Measurements from ENCODE around the gene METTL17.

Gene METTL17

DNA sequence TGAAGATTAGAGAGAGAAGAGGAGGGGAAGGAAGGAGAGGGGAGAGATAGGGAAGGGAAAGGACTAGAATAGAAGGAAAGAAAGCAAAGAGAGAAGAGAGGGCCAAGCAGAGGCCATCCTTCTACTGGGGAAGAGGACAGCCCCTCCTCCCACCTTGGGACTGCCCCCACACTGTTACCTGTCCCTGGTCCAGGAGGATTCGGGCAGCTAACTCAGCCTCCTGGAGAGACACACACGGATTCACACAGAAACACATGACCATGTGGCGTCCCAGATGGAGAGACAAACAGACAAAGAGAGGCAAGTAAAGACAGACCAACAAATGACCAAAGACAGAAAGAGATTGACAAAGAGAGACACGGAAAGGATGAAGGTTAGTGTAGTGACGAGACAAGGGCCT lies 32.9 kb downstream of the METTL17 start:
- no peak for TF ChIP-seq ZFX (IDR thresholded peaks at IDR 0.05; ENCODE audit: borderline replicate concordance)
- TF ChIP-seq CTCF (IDR thresholded peaks at IDR 0.05) = no peak
- H3K27ac ChIP-seq = no peak overlapping the region

DNA sequence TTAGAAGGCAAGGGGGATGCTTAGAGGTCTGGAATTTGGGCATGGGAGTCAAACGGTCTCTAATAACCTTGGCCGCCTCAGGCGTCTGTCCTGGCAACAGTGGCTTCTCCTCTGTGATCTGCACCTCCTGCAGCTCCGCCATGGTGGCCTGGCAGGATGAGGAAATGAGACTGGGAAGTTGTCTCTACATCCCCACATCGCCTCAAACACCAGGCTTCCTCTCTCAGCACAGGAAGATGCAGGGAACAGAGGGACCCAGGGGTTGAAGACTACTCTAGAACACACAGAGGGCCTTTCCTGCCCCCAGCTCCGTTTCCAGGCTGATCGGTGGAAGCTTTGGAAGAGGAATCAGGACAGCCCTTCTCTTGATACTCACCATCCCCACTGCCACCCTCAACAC lies 33.4 kb downstream of the METTL17 start:
- no peak overlapping the region for H3K27ac ChIP-seq
- TF ChIP-seq CTCF (IDR thresholded peaks at IDR 0.05) (no peak), ZFX (IDR thresholded peaks at IDR 0.05; ENCODE audit: borderline replicate concordance) (no peak)

DNA sequence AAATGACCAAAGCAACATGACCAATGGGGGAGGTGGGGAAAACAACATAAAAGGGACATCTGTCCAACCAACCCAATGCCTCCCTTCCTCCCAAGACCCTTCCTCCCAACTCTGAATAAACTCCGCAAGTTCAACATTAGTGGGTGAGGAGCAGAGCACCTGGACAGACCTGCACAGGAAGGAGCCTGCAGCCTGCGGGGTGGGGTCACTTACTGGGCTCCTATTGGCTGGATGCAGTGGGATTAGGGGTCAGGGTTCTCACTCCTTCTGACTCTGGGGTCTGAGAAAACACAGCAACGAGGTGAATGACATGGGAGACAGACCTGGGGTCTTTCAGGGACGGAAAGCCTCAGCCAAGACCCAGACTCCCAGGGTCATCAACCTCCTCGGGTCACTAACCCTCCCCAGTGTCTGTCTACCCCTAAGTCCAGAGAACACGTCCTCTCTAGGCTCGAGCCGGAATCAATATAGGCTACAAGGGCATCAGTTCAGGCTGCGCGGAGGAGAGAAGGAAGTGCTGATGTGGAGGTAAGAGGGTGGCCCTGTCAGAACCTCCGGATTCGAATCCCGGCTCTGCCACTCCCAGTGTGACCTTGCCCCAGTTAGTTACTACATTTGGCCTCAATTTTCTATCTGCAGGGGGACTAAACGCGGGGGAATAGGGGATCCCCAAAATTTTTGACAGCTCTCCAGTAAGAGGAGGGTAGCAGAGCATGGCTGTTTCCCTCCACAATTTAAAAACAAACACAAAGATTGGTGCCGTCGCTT lies 34.2 kb downstream of the METTL17 start:
- H3K27ac ChIP-seq = 0 out of 2 replicates have a peak overlapping the region, but pooled peaks have one; percentile 34
- TF ChIP-seq ZFX (IDR thresholded peaks at IDR 0.05; ENCODE audit: borderline replicate concordance) = no peak
- TF ChIP-seq CTCF (IDR thresholded peaks at IDR 0.05) = no peak

DNA sequence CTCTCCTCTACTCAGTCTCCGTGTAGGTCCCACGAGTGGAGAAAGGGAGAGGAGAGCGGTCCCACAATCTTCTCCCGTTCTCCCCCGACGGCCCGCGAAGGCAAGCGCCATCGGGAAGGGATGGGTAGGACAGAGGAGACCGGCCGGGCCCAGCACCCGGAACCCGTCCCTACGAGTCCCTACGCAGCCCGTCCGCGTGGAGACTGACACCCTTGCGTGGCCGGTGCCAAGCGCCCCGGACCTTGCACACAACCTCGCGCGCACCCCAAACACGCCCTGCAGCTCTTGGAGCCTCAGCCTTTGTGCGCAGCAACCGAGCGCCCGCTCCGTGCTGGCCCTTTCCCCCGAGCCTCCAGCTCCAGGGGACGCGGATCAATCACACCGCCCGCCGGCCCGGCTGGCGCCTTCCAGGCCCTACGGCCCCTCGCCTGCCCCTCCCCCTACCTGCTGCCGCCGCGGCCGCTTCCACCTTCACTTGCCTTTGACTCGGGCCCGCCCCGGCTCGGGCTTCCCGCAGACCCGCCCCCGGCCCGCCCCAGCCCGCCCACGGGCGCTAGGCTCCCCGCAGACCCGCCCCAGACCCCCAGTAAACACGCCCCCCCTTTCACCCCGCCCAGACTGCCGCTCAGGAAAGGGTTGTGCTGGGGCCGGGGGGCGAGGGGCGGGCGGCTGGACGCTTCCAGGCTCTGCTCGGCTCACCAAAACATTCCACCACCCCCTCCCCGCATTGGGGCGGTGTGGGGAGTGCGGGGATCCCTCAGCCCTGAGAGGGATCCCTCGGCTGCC lies 35.0 kb downstream of the METTL17 start, which contains the start of gene NDRG2:
NDRG2 (minus strand) TSS at position 477 of the 786 bp plus-strand sequence. CDS start 1,746 bp downstream, outside the sequence.
- TF ChIP-seq CTCF (IDR thresholded peaks at IDR 0.05) = no peak
- TF ChIP-seq ZFX (IDR thresholded peaks at IDR 0.05; ENCODE audit: borderline replicate concordance) = no peak
- H3K27ac ChIP-seq = 0 out of 2 replicates have a peak within 1 kb of the TSS, but pooled peaks have one; percentile 34

DNA sequence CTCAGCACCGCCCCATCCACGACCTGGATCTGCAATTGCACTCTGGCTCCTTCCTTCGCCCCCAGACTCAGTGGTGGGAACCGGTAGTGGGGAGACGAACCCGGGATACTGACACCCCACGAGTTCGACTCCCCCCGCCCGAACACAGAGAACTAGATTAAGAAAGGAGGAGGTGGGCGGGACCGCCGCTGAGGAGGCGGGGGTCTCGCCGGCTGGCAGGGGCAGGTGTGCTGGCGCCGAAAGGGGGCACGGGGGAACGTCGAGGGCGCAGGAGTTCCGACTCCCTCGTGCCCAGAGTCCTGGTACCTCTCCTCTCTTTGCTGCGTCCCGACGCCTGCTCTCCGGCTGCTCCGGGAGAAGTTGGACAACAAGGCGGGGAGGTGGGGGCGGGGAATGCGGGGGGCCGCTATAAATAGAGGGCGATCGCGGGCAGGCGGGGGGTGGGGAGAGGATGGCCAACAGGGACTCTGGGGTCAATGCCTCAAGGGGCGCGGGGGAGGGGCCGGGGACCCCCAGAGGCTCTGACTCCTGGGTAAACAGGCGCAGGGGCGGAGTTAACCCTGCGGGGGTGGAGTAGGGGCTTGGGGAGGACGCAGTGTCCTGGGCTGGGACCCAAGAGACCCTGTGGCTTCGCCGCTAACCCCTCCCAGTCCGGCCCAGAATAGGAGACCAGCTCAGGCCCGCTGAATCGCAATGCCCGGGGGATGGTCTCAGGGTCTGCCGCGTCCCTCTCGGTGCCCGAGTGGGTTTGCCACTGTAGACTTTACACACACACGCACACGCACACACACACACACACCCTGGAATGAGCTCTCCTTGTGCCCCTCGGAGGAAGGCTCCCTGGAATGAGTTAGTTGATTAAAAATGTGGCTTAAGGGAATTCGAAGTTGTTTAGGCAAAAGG lies 35.8 kb downstream of the METTL17 start:
- H3K27ac ChIP-seq = no peak overlapping the region
- TF ChIP-seq ZFX (IDR thresholded peaks at IDR 0.05; ENCODE audit: borderline replicate concordance) (no peak), CTCF (IDR thresholded peaks at IDR 0.05) (no peak)

GRCh38 chr14:21026274-21026987 lies 36.7 kb downstream of the METTL17 start:
- H3K27ac ChIP-seq = no peak overlapping the region
- TF ChIP-seq ZFX (IDR thresholded peaks at IDR 0.05; ENCODE audit: borderline replicate concordance) = no peak
- TF ChIP-seq CTCF (IDR thresholded peaks at IDR 0.05) = no peak

All from 22Rv1 (cell line).